HG02642 (cell line): ENCODE data around the gene RER1.

Experiments
- ATAC-seq: cut with Tn5 transposase; IDR thresholded peaks from one replicate; pipeline ENCODE4 v1.9.1; 2021; ENCODE audit warnings: mild to moderate bottlenecking; ENCODE audit not compliant: unreplicated experiment, poor library complexity

The RER1 gene

GRCh38 chr1:2418791-2419320 lies 27.2 kb downstream of the RER1 start:
- ATAC-seq = no peak

GRCh38 chr1:2419416-2419815 lies 27.8 kb downstream of the RER1 start:
- no peak for ATAC-seq

- no peak for ATAC-seq
These were observed 30.9 kb downstream of the RER1 start for GRCh38 chr1:2422523-2422922.

GRCh38 chr1:2425892-2426291 lies 34.3 kb downstream of the RER1 start:
- no peak for ATAC-seq

- ATAC-seq = no peak
These were observed 34.9 kb downstream of the RER1 start for GRCh38 chr1:2426540-2426939.

GRCh38 chr1:2427051-2427450 lies 35.4 kb downstream of the RER1 start:
- ATAC-seq = no peak

GRCh38 chr1:2427976-2428375 lies 36.3 kb downstream of the RER1 start:
- no peak for ATAC-seq

GRCh38 chr1:2428490-2428889 lies 36.8 kb downstream of the RER1 start:
- ATAC-seq = no peak

GRCh38 chr1:2429780-2430591 lies 38.3 kb downstream of the RER1 start:
- ATAC-seq = no peak

GRCh38 chr1:2430592-2430973 lies 38.9 kb downstream of the RER1 start:
- ATAC-seq = no peak

GRCh38 chr1:2431103-2431502 lies 39.5 kb downstream of the RER1 start:
- ATAC-seq = no peak

- no peak for ATAC-seq
These were observed 39.9 kb downstream of the RER1 start for GRCh38 chr1:2431518-2431917.

GRCh38 chr1:2432441-2432844 lies 40.8 kb downstream of the RER1 start:
- no peak for ATAC-seq

- ATAC-seq = no peak
These were observed 41.6 kb downstream of the RER1 start for GRCh38 chr1:2433196-2433595.

GRCh38 chr1:2433936-2434655 lies 42.5 kb downstream of the RER1 start:
- ATAC-seq = no peak

- no peak for ATAC-seq
These were observed 43.5 kb downstream of the RER1 start for GRCh38 chr1:2435091-2435490.

- no peak for ATAC-seq
These were observed 44.2 kb downstream of the RER1 start for GRCh38 chr1:2435746-2436355.

- ATAC-seq = no peak
These were observed 45.2 kb downstream of the RER1 start for GRCh38 chr1:2436876-2437275.

GRCh38 chr1:2437617-2438016 lies 46.0 kb downstream of the RER1 start:
- no peak for ATAC-seq

- ATAC-seq = no peak
These were observed 46.4 kb downstream of the RER1 start for GRCh38 chr1:2438038-2438437.

- ATAC-seq = no peak
These were observed 47.0 kb downstream of the RER1 start for GRCh38 chr1:2438641-2439040.
